Measurements from ENCODE around the gene C1orf21.

Gene C1orf21

DNA sequence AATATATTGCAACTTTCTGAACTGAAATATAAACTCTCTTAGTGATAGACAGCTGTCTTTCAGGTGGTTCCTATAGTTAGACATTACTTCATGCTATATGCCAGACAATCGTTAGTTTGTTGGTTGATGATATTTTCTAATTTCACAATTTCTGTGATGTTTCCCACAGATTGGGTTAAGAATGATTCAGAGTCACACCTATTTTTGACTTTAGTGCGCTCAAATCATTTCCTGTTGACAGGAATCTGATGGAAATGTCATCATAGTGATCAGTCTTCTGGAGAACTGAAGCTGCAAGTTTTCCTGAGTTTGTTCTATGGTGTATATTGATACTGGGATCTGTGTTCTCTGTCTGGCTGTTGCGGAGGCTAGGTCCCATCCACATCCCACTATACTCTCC lies 119.7 kb downstream of the C1orf21 start:
- CTCF ChIA-PET = no interaction called here
- DNase-seq (ENCODE audit: extremely low spot score) = no peak
- no peak for TF ChIP-seq SP1 (IDR thresholded peaks at IDR 0.05)
- TF ChIP-seq CTBP1 (IDR thresholded peaks at IDR 0.05; ENCODE audit: borderline replicate concordance) = no peak
- no peak for TF ChIP-seq L3MBTL2 (conservative IDR thresholded peaks at IDR 0.05)
- no peak for TF ChIP-seq HDGF (IDR thresholded peaks at IDR 0.05; ENCODE audit: borderline replicate concordance)
- no peak for TF ChIP-seq LEF1 (IDR thresholded peaks at IDR 0.05; ENCODE audit: borderline replicate concordance)
- TF ChIP-seq FOXM1 (IDR thresholded peaks at IDR 0.05; ENCODE audit: borderline replicate concordance) = no peak
- TF ChIP-seq ARNT (IDR thresholded peaks at IDR 0.05) = no peak
- no peak for TF ChIP-seq FOXK2 (IDR thresholded peaks at IDR 0.05)
- no peak for TF ChIP-seq NFRKB (IDR thresholded peaks at IDR 0.05)
- TF ChIP-seq ELF4 (IDR thresholded peaks at IDR 0.05) = no peak
- TF ChIP-seq ZNF384 (IDR thresholded peaks at IDR 0.05) = no peak
- no peak for TF ChIP-seq FOXA1 (IDR thresholded peaks at IDR 0.05)
- no peak for TF ChIP-seq BHLHE40 (IDR thresholded peaks at IDR 0.05; ENCODE audit: borderline replicate concordance)
- TF ChIP-seq SUZ12 (IDR thresholded peaks at IDR 0.05) = no peak
- TF ChIP-seq TARDBP (IDR thresholded peaks at IDR 0.05) = no peak
- TF ChIP-seq, protein P1, sequence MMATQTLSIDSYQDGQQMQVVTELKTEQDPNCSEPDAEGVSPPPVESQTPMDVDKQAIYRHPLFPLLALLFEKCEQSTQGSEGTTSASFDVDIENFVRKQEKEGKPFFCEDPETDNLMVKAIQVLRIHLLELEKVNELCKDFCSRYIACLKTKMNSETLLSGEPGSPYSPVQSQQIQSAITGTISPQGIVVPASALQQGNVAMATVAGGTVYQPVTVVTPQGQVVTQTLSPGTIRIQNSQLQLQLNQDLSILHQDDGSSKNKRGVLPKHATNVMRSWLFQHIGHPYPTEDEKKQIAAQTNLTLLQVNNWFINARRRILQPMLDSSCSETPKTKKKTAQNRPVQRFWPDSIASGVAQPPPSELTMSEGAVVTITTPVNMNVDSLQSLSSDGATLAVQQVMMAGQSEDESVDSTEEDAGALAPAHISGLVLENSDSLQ (IDR thresholded peaks at IDR 0.05) = no peak
- POLR2A ChIA-PET = no interaction called here

GRCh38 chr1:184507165-184507564 lies 120.3 kb downstream of the C1orf21 start:
- DNase-seq (ENCODE audit: extremely low spot score) = no peak
- TF ChIP-seq L3MBTL2 (conservative IDR thresholded peaks at IDR 0.05) (no peak), HDGF (IDR thresholded peaks at IDR 0.05; ENCODE audit: borderline replicate concordance) (no peak), CTBP1 (IDR thresholded peaks at IDR 0.05; ENCODE audit: borderline replicate concordance) (no peak), ZNF384 (IDR thresholded peaks at IDR 0.05) (no peak), TARDBP (IDR thresholded peaks at IDR 0.05) (no peak), FOXM1 (IDR thresholded peaks at IDR 0.05; ENCODE audit: borderline replicate concordance) (no peak), SUZ12 (IDR thresholded peaks at IDR 0.05) (no peak), BHLHE40 (IDR thresholded peaks at IDR 0.05; ENCODE audit: borderline replicate concordance) (no peak), FOXK2 (IDR thresholded peaks at IDR 0.05) (no peak), FOXA1 (IDR thresholded peaks at IDR 0.05) (no peak)
- POLR2A ChIA-PET = no interaction called here
- CTCF ChIA-PET = no interaction called here

GRCh38 chr1:184507604-184508280 lies 120.9 kb downstream of the C1orf21 start:
- ChIA-PET CTCF (no interaction called here), POLR2A (no interaction called here)
- TF ChIP-seq FOXA1 (IDR thresholded peaks at IDR 0.05) = no peak
- TF ChIP-seq CTBP1 (IDR thresholded peaks at IDR 0.05; ENCODE audit: borderline replicate concordance) = no peak
- no peak for TF ChIP-seq SP1 (IDR thresholded peaks at IDR 0.05)
- DNase-seq (ENCODE audit: extremely low spot score) = no peak

GRCh38 chr1:184509105-184509504 lies 122.3 kb downstream of the C1orf21 start:
- no peak for TF ChIP-seq TARDBP (IDR thresholded peaks at IDR 0.05)
- DNase-seq (ENCODE audit: extremely low spot score) = no peak
- CTCF ChIA-PET = no interaction called here
- POLR2A ChIA-PET = no interaction called here

GRCh38 chr1:184510110-184510509 lies 123.3 kb downstream of the C1orf21 start:
- POLR2A ChIA-PET = no interaction called here
- CTCF ChIA-PET = no interaction called here
- DNase-seq (ENCODE audit: extremely low spot score) = no peak
- TF ChIP-seq SP1 (IDR thresholded peaks at IDR 0.05) = no peak
- no peak for TF ChIP-seq TARDBP (IDR thresholded peaks at IDR 0.05)
- no peak for TF ChIP-seq ELF4 (IDR thresholded peaks at IDR 0.05)
- no peak for TF ChIP-seq ARNT (IDR thresholded peaks at IDR 0.05)
- no peak for TF ChIP-seq HDGF (IDR thresholded peaks at IDR 0.05; ENCODE audit: borderline replicate concordance)
- TF ChIP-seq SUZ12 (IDR thresholded peaks at IDR 0.05) = no peak
- no peak for TF ChIP-seq FOXK2 (IDR thresholded peaks at IDR 0.05)
- TF ChIP-seq, protein P1 (IDR thresholded peaks at IDR 0.05) = no peak
- TF ChIP-seq ZNF384 (IDR thresholded peaks at IDR 0.05) = no peak
- TF ChIP-seq FOXM1 (IDR thresholded peaks at IDR 0.05; ENCODE audit: borderline replicate concordance) = no peak
- TF ChIP-seq LEF1 (IDR thresholded peaks at IDR 0.05; ENCODE audit: borderline replicate concordance) = no peak
- no peak for TF ChIP-seq BHLHE40 (IDR thresholded peaks at IDR 0.05; ENCODE audit: borderline replicate concordance)

GRCh38 chr1:184512724-184513123 lies 125.9 kb downstream of the C1orf21 start:
- no peak for TF ChIP-seq ZNF384 (IDR thresholded peaks at IDR 0.05)
- no peak for TF ChIP-seq SUZ12 (IDR thresholded peaks at IDR 0.05)
- no peak for TF ChIP-seq FOXA1 (IDR thresholded peaks at IDR 0.05)
- no peak for TF ChIP-seq FOXK2 (IDR thresholded peaks at IDR 0.05)
- no peak for TF ChIP-seq NFRKB (IDR thresholded peaks at IDR 0.05)
- TF ChIP-seq CTBP1 (IDR thresholded peaks at IDR 0.05; ENCODE audit: borderline replicate concordance) = no peak
- TF ChIP-seq HDGF (IDR thresholded peaks at IDR 0.05; ENCODE audit: borderline replicate concordance) = no peak
- no peak for TF ChIP-seq SP1 (IDR thresholded peaks at IDR 0.05)
- TF ChIP-seq, protein P1 (IDR thresholded peaks at IDR 0.05) = no peak
- no peak for TF ChIP-seq FOXM1 (IDR thresholded peaks at IDR 0.05; ENCODE audit: borderline replicate concordance)
- no peak for TF ChIP-seq ELF4 (IDR thresholded peaks at IDR 0.05)
- TF ChIP-seq ARNT (IDR thresholded peaks at IDR 0.05) = no peak
- no peak for TF ChIP-seq L3MBTL2 (conservative IDR thresholded peaks at IDR 0.05)
- no peak for TF ChIP-seq LEF1 (IDR thresholded peaks at IDR 0.05; ENCODE audit: borderline replicate concordance)
- TF ChIP-seq BHLHE40 (IDR thresholded peaks at IDR 0.05; ENCODE audit: borderline replicate concordance) = no peak
- no peak for TF ChIP-seq TARDBP (IDR thresholded peaks at IDR 0.05)
- DNase-seq (ENCODE audit: extremely low spot score) = no peak
- ChIA-PET POLR2A (no interaction called here), CTCF (interaction anchor here (0.6 kb wide), 1 partner anchor 9 kb away, joined by 4 read pairs; no protein-coding TSS in a partner anchor)

Data from HEK293T (cell line).